ENCODE results near the gene PHAF1.
A peak's percentile ranks its signal among the peaks of the same experiment; 100 is the strongest.

PHAF1 gene

DNA sequence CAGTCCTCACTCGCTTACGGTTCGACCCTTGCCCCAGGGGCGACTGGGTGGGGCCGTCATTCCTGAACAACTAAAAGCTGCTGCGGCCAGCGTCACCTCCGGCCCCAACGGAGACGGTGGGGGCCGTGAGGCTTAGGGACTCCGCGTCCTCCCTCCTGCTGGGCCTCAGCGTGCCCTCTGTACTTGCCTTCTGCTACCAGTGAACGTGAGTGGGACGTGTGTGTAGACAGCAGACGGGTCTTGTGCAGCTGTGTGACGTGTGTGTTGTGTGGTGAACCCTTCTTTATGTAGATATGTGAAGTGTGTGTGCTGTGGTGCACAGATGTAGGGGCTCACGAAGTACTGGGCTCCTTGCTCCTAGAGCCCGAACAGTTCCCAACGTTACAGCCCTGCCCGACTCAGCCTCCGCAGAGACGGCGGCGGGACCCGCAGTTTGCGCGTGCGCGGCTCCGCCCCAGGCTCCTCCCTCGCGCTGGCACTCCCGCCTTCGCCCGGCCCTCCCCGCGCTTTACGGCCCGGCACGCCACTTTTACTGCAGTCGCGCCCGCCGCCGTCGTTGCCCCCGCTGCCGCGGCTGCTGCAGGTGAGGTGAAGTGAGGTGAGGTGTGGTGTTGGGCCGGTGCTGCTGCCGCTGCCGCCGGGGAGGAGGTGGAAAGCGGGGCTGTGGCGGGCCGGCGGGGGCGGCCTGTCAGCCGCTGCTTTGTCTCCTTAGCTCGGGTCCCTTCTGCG is at the start of gene PHAF1:
TSS of gene PHAF1 (plus strand) at position 535 of the 729 bp plus-strand sequence. CDS start 235 bp downstream, outside the sequence.
- Mint-ChIP-seq H3K36me3 (peaks cover under 1% of the 10 kb centered on the region), H3K4me3 (peak within 1 kb of the TSS; percentile 96), H3K27me3 (peaks cover 3% of the 10 kb centered on the region), H3K4me1 (peaks cover 36% of the 10 kb centered on the region), H3K9me3 (no peaks in the 10 kb centered on the region), H3K27ac (peak within 1 kb of the TSS; percentile 85)
- CTCF ChIA-PET, result interaction anchor here (0.8 to 1.5 kb wide), 4 partner anchors 32 to 162 kb away, joined by 3 read pairs; no protein-coding TSS in a partner anchor
- DNase-seq, result peak; percentile 96

- no peaks in the 10 kb centered on the region for H3K9me3 Mint-ChIP-seq
- H3K27ac Mint-ChIP-seq, result peak overlapping the region; percentile 8
- CTCF ChIA-PET, result interaction anchor here (1.2 kb wide), 1 partner anchor 92 kb away, joined by 4 read pairs; no protein-coding TSS in a partner anchor
- H3K4me3 Mint-ChIP-seq, result no peak overlapping the region
- peaks cover 26% of the 10 kb centered on the region for H3K4me1 Mint-ChIP-seq
- peaks cover 46% of the 10 kb centered on the region for H3K36me3 Mint-ChIP-seq
- no peak for DNase-seq
- no peaks in the 10 kb centered on the region for H3K27me3 Mint-ChIP-seq
Observed at GRCh38 chr16:67063008-67063407, 46.7 kb upstream of the PHAF1 start.

DNA sequence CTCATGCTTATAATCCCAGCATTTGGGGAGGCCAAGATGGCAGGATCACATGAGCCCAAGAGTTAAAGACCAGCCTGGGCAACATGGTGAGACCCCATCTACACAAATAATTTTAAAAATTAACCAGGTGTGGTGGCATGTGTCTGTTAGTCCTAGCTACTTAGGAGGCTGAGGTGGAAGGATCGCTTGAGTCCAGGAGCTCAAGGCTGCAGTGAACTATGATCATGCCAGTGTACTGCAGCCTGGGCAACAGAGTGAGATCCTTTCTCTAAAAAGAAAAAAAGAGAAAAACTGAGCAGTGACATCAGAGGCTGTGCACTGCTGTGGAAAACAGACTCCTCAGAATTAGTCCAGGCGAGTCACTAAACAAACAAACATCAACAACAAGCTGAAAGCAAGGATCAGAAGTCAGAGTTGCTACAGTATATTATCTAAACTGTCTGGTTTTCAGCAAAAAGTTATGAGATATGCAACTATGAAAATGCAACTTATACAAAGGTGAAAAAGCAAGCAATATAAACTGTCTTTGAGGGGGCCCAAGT is 41.5 kb upstream of the PHAF1 start:
- no peaks in the 10 kb centered on the region for H3K27me3 Mint-ChIP-seq
- no peak overlapping the region for H3K4me3 Mint-ChIP-seq
- H3K4me1 Mint-ChIP-seq, result peaks cover 3% of the 10 kb centered on the region
- no peak for DNase-seq
- H3K36me3 Mint-ChIP-seq, result peaks cover 41% of the 10 kb centered on the region
- CTCF ChIA-PET, result no interaction called here
- peak overlapping the region; percentile 21 for H3K27ac Mint-ChIP-seq
- no peaks in the 10 kb centered on the region for H3K9me3 Mint-ChIP-seq

GRCh38 chr16:67071476-67072048 is 38.2 kb upstream of the PHAF1 start:
- H3K4me3 Mint-ChIP-seq, result no peak overlapping the region
- no peak for DNase-seq
- H3K9me3 Mint-ChIP-seq, result no peaks in the 10 kb centered on the region
- no peak overlapping the region for H3K27ac Mint-ChIP-seq
- peaks cover 50% of the 10 kb centered on the region for H3K36me3 Mint-ChIP-seq
- no peaks in the 10 kb centered on the region for H3K27me3 Mint-ChIP-seq
- CTCF ChIA-PET, result interaction anchor here (0.6 kb wide), 1 partner anchor 28 kb away, joined by 3 read pairs; no protein-coding TSS in a partner anchor
- no peaks in the 10 kb centered on the region for H3K4me1 Mint-ChIP-seq

DNA sequence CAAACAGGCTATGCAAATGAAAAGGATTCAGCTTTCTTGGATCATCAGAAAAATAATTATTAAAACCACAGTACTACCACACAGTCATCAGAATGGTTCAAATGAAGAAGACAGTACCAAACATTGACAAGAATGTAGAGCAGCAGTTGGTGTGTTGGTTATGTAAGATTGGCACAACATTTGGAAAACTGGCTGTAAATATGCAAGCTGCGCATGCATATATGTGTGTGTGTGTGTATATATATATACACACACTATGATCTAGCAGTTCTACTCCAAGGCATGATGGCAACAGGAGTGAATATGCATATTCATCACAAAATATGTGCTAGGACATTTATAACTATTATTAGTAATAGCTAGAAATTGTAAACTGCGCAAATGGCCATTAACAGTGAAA is 34.4 kb upstream of the PHAF1 start:
- Mint-ChIP-seq H3K9me3 (no peaks in the 10 kb centered on the region), H3K27ac (no peak overlapping the region), H3K4me3 (no peak overlapping the region), H3K4me1 (no peaks in the 10 kb centered on the region), H3K27me3 (no peaks in the 10 kb centered on the region), H3K36me3 (peaks cover 37% of the 10 kb centered on the region)
- no peak for DNase-seq
- CTCF ChIA-PET, result no interaction called here

DNA sequence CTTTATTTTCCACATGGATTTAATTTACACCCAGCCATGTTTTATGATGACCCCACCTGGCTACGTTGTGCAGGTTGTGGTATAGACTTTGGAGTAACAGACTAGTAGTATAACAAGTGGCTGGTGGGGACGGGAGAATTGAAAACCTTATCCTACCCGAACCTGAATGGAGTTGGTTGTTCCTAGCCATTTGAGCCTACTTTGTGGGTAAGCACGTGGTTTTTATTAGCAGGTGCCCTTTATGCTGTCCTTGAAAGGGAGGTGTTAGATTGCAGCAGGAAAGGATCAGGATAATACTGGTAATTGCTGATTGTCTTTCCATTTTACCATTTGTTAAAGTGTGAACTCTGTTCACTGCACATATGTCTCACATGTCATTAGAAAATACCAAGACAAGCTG is 31.9 kb upstream of the PHAF1 start:
- peaks cover 33% of the 10 kb centered on the region for H3K36me3 Mint-ChIP-seq
- DNase-seq, result no peak
- no peaks in the 10 kb centered on the region for H3K9me3 Mint-ChIP-seq
- no peaks in the 10 kb centered on the region for H3K4me1 Mint-ChIP-seq
- no peak overlapping the region for H3K27ac Mint-ChIP-seq
- no peaks in the 10 kb centered on the region for H3K27me3 Mint-ChIP-seq
- CTCF ChIA-PET, result no interaction called here
- no peak overlapping the region for H3K4me3 Mint-ChIP-seq

DNA sequence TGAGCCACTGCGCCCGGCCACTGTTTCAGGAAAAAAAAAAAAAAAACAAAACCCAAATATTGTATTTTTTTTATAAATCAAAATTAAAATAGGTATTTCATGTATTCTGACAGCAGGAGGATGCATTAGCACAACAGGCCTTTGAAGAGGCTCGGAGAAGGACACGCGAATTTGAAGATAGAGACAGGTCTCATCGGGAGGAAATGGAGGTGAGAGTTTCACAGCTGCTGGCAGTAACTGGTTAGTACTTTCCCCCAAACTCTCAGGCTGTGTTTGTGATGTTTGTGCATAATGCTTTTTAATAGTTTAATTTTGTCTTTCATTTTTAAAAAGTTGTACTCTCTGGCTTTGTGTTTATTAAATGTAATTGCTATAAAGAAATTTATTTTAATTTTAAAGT is 27.6 kb upstream of the PHAF1 start:
- H3K27ac Mint-ChIP-seq, result no peak overlapping the region
- H3K27me3 Mint-ChIP-seq, result no peaks in the 10 kb centered on the region
- H3K4me1 Mint-ChIP-seq, result peaks cover 3% of the 10 kb centered on the region
- no peak for DNase-seq
- CTCF ChIA-PET, result no interaction called here
- H3K36me3 Mint-ChIP-seq, result peaks cover 34% of the 10 kb centered on the region
- H3K9me3 Mint-ChIP-seq, result no peaks in the 10 kb centered on the region
- no peak overlapping the region for H3K4me3 Mint-ChIP-seq

DNA sequence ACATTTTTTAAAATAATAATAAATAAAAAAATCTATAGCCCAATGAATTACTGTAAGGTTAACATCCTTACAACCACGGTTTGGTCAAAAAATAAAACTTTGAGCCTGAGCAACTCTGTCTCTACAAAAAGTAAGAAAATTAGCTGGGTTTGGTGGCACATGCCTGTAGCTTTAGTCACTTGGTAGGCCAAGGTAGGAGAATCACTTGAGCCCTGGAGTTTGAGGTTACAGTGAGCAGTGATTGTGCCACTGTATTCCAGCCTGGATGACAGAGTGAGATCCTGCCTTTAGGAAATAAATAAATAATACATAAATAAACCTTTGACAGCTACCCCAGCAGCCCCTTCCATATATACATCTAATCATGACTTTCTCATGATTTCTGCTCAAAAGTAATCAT is 26.9 kb upstream of the PHAF1 start:
- DNase-seq, result no peak
- CTCF ChIA-PET, result interaction anchor here (0.6 kb wide), 1 partner anchor 136 kb away, joined by 3 read pairs; no protein-coding TSS in a partner anchor
- H3K4me1 Mint-ChIP-seq, result peaks cover 3% of the 10 kb centered on the region
- H3K4me3 Mint-ChIP-seq, result no peak overlapping the region
- no peaks in the 10 kb centered on the region for H3K9me3 Mint-ChIP-seq
- peaks cover 32% of the 10 kb centered on the region for H3K36me3 Mint-ChIP-seq
- H3K27me3 Mint-ChIP-seq, result no peaks in the 10 kb centered on the region
- H3K27ac Mint-ChIP-seq, result no peak overlapping the region

GRCh38 chr16:67084345-67085028 is 25.3 kb upstream of the PHAF1 start:
- no peaks in the 10 kb centered on the region for H3K9me3 Mint-ChIP-seq
- no peak overlapping the region for H3K27ac Mint-ChIP-seq
- peaks cover 3% of the 10 kb centered on the region for H3K4me1 Mint-ChIP-seq
- H3K36me3 Mint-ChIP-seq, result peaks cover 36% of the 10 kb centered on the region
- H3K27me3 Mint-ChIP-seq, result no peaks in the 10 kb centered on the region
- CTCF ChIA-PET, result no interaction called here
- no peak for DNase-seq
- H3K4me3 Mint-ChIP-seq, result no peak overlapping the region

DNA sequence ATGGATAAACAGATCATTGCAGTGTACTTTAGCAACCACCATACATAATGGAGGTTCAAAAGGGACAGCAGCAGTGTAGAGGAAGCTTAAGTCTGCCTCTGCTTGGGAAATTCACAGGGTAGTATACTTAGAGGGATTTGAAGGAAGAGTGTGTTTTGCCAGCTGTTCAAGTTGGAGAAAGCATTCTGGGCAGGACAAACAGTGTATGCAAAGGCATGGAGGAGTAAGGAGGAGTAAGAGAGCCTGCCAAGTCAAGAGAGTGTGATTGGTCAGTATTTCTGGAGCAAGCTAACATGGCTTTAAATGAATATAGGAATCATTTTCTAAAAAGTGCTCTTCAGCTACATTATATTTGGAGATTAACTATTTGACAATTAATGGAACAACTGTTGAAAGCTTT is 22.9 kb upstream of the PHAF1 start:
- Mint-ChIP-seq H3K36me3 (peaks cover 30% of the 10 kb centered on the region), H3K4me3 (no peak overlapping the region), H3K4me1 (peaks cover 3% of the 10 kb centered on the region), H3K27ac (no peak overlapping the region), H3K27me3 (no peaks in the 10 kb centered on the region), H3K9me3 (no peaks in the 10 kb centered on the region)
- CTCF ChIA-PET, result interaction anchor here (1.1 to 1.2 kb wide), 2 partner anchors 50 to 72 kb away, joined by 3 read pairs; no protein-coding TSS in a partner anchor
- DNase-seq, result no peak

DNA sequence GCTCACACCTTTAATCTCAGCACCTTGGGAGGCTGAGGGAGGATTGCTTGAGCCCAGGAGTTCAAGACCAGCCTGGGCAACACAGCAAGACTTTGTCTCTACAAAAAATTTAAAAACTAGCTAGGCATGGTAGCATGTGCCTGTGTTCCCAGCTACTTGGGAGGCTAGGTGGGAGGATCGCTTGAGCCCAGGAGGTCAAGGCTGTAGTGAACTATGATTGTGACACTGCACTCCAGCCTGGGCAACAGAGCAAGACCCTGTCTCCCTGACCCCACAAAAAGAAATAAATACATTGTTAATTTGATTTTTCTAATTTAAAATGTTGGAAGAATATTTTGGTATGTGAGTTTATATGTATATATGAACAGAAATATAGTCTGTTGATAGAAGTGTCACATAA is 22.4 kb upstream of the PHAF1 start:
- H3K27me3 Mint-ChIP-seq, result no peaks in the 10 kb centered on the region
- H3K4me1 Mint-ChIP-seq, result peaks cover 3% of the 10 kb centered on the region
- DNase-seq, result no peak
- no peaks in the 10 kb centered on the region for H3K9me3 Mint-ChIP-seq
- no peak overlapping the region for H3K27ac Mint-ChIP-seq
- H3K4me3 Mint-ChIP-seq, result no peak overlapping the region
- CTCF ChIA-PET, result interaction anchor here (1.1 to 1.2 kb wide), 2 partner anchors 51 to 73 kb away, joined by 3 read pairs; no protein-coding TSS in a partner anchor
- H3K36me3 Mint-ChIP-seq, result peaks cover 34% of the 10 kb centered on the region

DNA sequence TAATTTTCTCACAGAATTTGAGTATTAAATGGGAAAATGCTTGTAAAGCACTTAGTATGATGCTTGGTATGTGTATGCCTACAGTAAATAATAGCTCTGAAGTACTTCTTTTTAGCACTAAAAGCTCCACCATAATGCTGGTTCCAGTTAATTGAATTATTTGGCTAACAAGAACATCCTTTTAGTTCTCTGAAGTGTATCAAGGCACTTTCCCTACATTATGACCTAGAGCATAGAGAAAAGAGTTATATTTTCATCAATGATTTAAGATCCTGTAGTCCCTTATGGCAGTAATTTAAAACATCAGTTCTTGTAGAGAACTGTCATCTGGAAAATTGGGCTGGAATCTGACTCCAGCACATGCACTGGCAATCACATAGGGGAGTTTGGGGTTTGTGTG is 21.9 kb upstream of the PHAF1 start:
- H3K4me3 Mint-ChIP-seq, result no peak overlapping the region
- CTCF ChIA-PET, result interaction anchor here (1.1 kb wide), 1 partner anchor 51 kb away, joined by 3 read pairs; no protein-coding TSS in a partner anchor
- H3K27me3 Mint-ChIP-seq, result no peaks in the 10 kb centered on the region
- H3K36me3 Mint-ChIP-seq, result peaks cover 35% of the 10 kb centered on the region
- H3K9me3 Mint-ChIP-seq, result no peaks in the 10 kb centered on the region
- H3K27ac Mint-ChIP-seq, result no peak overlapping the region
- peaks cover 3% of the 10 kb centered on the region for H3K4me1 Mint-ChIP-seq
- no peak for DNase-seq

- CTCF ChIA-PET, result no interaction called here
- peaks cover 3% of the 10 kb centered on the region for H3K4me1 Mint-ChIP-seq
- no peaks in the 10 kb centered on the region for H3K27me3 Mint-ChIP-seq
- no peak overlapping the region for H3K27ac Mint-ChIP-seq
- no peak for DNase-seq
- H3K36me3 Mint-ChIP-seq, result peaks cover 36% of the 10 kb centered on the region
- H3K9me3 Mint-ChIP-seq, result no peaks in the 10 kb centered on the region
- no peak overlapping the region for H3K4me3 Mint-ChIP-seq
Observed at GRCh38 chr16:67088551-67088950, 21.2 kb upstream of the PHAF1 start.

GRCh38 chr16:67089101-67089500 is 20.6 kb upstream of the PHAF1 start:
- no peaks in the 10 kb centered on the region for H3K27me3 Mint-ChIP-seq
- no peak overlapping the region for H3K4me3 Mint-ChIP-seq
- H3K36me3 Mint-ChIP-seq, result peaks cover 36% of the 10 kb centered on the region
- H3K27ac Mint-ChIP-seq, result no peak overlapping the region
- DNase-seq, result no peak
- no peaks in the 10 kb centered on the region for H3K9me3 Mint-ChIP-seq
- CTCF ChIA-PET, result no interaction called here
- H3K4me1 Mint-ChIP-seq, result peaks cover 3% of the 10 kb centered on the region

All from activated naive CD4-positive, alpha-beta T cell treated with anti-CD3 and anti-CD28 coated beads, Interleukin-2, amount 10 ng/mL, durations not matched to agents 7 days and 5 days (primary cell).